Measurements from ENCODE around the gene CEMIP.

The CEMIP gene

GRCh38 chr15:80984856-80985255 is 205.7 kb downstream of the CEMIP start:
- H3K4me3 ChIP-seq (ENCODE audit: low read depth, low read length), result no peak overlapping the region
- TF ChIP-seq CTCF (IDR thresholded peaks at IDR 0.05; ENCODE audit: control insufficient read depth, extremely low read depth, insufficient read depth), result no peak
- DNase-seq (ENCODE audit: low read depth), result no peak

GRCh38 chr15:80985981-80986380 is 206.8 kb downstream of the CEMIP start:
- no peak for DNase-seq (ENCODE audit: low read depth)
- H3K4me3 ChIP-seq (ENCODE audit: low read depth, low read length), result no peak overlapping the region
- no peak for TF ChIP-seq CTCF (IDR thresholded peaks at IDR 0.05; ENCODE audit: control insufficient read depth, extremely low read depth, insufficient read depth)

- no peak overlapping the region for H3K4me3 ChIP-seq (ENCODE audit: low read depth, low read length)
- no peak for DNase-seq (ENCODE audit: low read depth)
- no peak for TF ChIP-seq CTCF (IDR thresholded peaks at IDR 0.05; ENCODE audit: control insufficient read depth, extremely low read depth, insufficient read depth)
Measured at GRCh38 chr15:80986487-80986886, 207.3 kb downstream of the CEMIP start.

GRCh38 chr15:80988148-80988796 is 209.1 kb downstream of the CEMIP start:
- DNase-seq (ENCODE audit: low read depth), result no peak
- TF ChIP-seq CTCF (IDR thresholded peaks at IDR 0.05; ENCODE audit: control insufficient read depth, extremely low read depth, insufficient read depth), result no peak
- H3K4me3 ChIP-seq (ENCODE audit: low read depth, low read length), result peak overlapping the region; percentile 86

- no peak for DNase-seq (ENCODE audit: low read depth)
- no peak for TF ChIP-seq CTCF (IDR thresholded peaks at IDR 0.05; ENCODE audit: control insufficient read depth, extremely low read depth, insufficient read depth)
- H3K4me3 ChIP-seq (ENCODE audit: low read depth, low read length), result peak overlapping the region; percentile 86
Measured at GRCh38 chr15:80989081-80989517, 209.9 kb downstream of the CEMIP start.

- no peak for TF ChIP-seq CTCF (IDR thresholded peaks at IDR 0.05; ENCODE audit: control insufficient read depth, extremely low read depth, insufficient read depth)
- peak within 1 kb of the TSS; percentile 86 for H3K4me3 ChIP-seq (ENCODE audit: low read depth, low read length)
- DNase-seq (ENCODE audit: low read depth), result peak; percentile 76
Measured at GRCh38 chr15:80989518-80990478, 210.6 kb downstream of the CEMIP start, which contains the start of gene MESD. MESD (minus strand) TSS chr15:80989819; CDS start chr15:80989791, 28 bp downstream.

All from LNCaP clone FGC (cell line).